HG03103 (cell line): ENCODE results near the gene RAB6A.

ENCODE experiments used
- ATAC-seq: cut with Tn5 transposase; IDR thresholded peaks from one replicate; pipeline ENCODE4 v1.9.1; 2021; ENCODE audit warnings: low read depth; ENCODE audit not compliant: unreplicated experiment

RAB6A gene

GRCh38 chr11:73633999-73634398 is 126.9 kb downstream of the RAB6A start:
- no peak for ATAC-seq

- no peak for ATAC-seq
These were observed 127.9 kb downstream of the RAB6A start for GRCh38 chr11:73632996-73633395.

GRCh38 chr11:73629907-73630306 is 131.0 kb downstream of the RAB6A start:
- ATAC-seq, result no peak

- ATAC-seq, result no peak
These were observed 135.1 kb downstream of the RAB6A start for GRCh38 chr11:73625696-73626318.
